ENCODE data around the gene GLIS1. TPM values are rescaled to one million over a fixed set of nuclear protein-coding genes. Genes with fewer than 3 reads are reported as not detected.

GLIS1 gene
- polyA plus RNA-seq, 1 donor (not counting 4 experiments of a cell fraction or from before 2014, with no cell fraction given) = not detected

GRCh38 chr1:53576866-53577760 is 161.9 kb downstream of the GLIS1 start:
- H4K20me1 ChIP-seq (ENCODE audit: control insufficient read depth, extremely low read depth, insufficient read depth, low read length) = no peaks in the 10 kb centered on the region
- no peak overlapping the region for H2AFZ ChIP-seq (ENCODE audit: control insufficient read depth, low read length)
- DNase-seq (ENCODE audit: low read depth, low spot score) = no peak
- no peak for FAIRE-seq
- no peak overlapping the region for H3K27ac ChIP-seq (ENCODE audit: control insufficient read depth, insufficient read depth, low read length)
- no peak overlapping the region for H3K4me2 ChIP-seq (ENCODE audit: control insufficient read depth, extremely low read depth, insufficient read depth, low read depth, low read length)
- H3K79me2 ChIP-seq (ENCODE audit: control insufficient read depth, insufficient read depth, low read length) = no peaks in the 10 kb centered on the region
- TF ChIP-seq, protein P1, sequence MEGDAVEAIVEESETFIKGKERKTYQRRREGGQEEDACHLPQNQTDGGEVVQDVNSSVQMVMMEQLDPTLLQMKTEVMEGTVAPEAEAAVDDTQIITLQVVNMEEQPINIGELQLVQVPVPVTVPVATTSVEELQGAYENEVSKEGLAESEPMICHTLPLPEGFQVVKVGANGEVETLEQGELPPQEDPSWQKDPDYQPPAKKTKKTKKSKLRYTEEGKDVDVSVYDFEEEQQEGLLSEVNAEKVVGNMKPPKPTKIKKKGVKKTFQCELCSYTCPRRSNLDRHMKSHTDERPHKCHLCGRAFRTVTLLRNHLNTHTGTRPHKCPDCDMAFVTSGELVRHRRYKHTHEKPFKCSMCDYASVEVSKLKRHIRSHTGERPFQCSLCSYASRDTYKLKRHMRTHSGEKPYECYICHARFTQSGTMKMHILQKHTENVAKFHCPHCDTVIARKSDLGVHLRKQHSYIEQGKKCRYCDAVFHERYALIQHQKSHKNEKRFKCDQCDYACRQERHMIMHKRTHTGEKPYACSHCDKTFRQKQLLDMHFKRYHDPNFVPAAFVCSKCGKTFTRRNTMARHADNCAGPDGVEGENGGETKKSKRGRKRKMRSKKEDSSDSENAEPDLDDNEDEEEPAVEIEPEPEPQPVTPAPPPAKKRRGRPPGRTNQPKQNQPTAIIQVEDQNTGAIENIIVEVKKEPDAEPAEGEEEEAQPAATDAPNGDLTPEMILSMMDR (optimal IDR thresholded peaks at IDR 0.05 in 1 of 3, IDR thresholded peaks at IDR 0.05 in 1 of 3, conservative IDR thresholded peaks at IDR 0.05 in 1 of 3; ENCODE audit: extremely low read depth in 1 of 3, insufficient read depth in 2 of 3, low read length in 3 of 3) = no peak
- no peak for TF ChIP-seq EZH2 (IDR thresholded peaks at IDR 0.05; ENCODE audit: low read length)
- H3K9me3 ChIP-seq (ENCODE audit: control insufficient read depth, low read depth, low read length) = no peaks in the 10 kb centered on the region
- H3K27me3 ChIP-seq (ENCODE audit: control insufficient read depth, extremely low read depth, insufficient read depth, low read length) = peaks cover 3% of the 10 kb centered on the region
- no peaks in the 10 kb centered on the region for H3K9me1 ChIP-seq (ENCODE audit: control insufficient read depth, extremely low read depth, insufficient read depth, low read length)
- dilution Hi-C loops (cut with MboI; ENCODE audit: extremely low pct_ligation_motif_present, low sequenced_read_pairs) = no loop called here
- H3K4me3 ChIP-seq (ENCODE audit: control insufficient read depth in 2 of 3, extremely low read depth in 1 of 3, insufficient read depth in 2 of 3, low read depth in 1 of 3, low read length in 3 of 3) = no peak overlapping the region
- H3K9ac ChIP-seq (ENCODE audit: control insufficient read depth, extremely low read depth, insufficient read depth, low read length) = no peak overlapping the region
- no peaks in the 10 kb centered on the region for H3K36me3 ChIP-seq (ENCODE audit: control insufficient read depth in 2 of 2, extremely low read depth in 1 of 2, insufficient read depth in 2 of 2, low read length in 2 of 2)
- H3K4me1 ChIP-seq (ENCODE audit: control insufficient read depth, extremely low read depth, insufficient read depth, low read length) = peaks cover 8% of the 10 kb centered on the region

- Histone ChIP-seq H3K4me3 (ENCODE audit: control insufficient read depth in 2 of 3, extremely low read depth in 1 of 3, insufficient read depth in 2 of 3, low read depth in 1 of 3, low read length in 3 of 3) (no peak overlapping the region), H3K27ac (ENCODE audit: control insufficient read depth, insufficient read depth, low read length) (no peak overlapping the region), H2AFZ (ENCODE audit: control insufficient read depth, low read length) (no peak overlapping the region), H3K27me3 (ENCODE audit: control insufficient read depth, extremely low read depth, insufficient read depth, low read length) (peaks cover 3% of the 10 kb centered on the region), H3K36me3 (ENCODE audit: control insufficient read depth in 2 of 2, extremely low read depth in 1 of 2, insufficient read depth in 2 of 2, low read length in 2 of 2) (no peaks in the 10 kb centered on the region), H3K4me1 (ENCODE audit: control insufficient read depth, extremely low read depth, insufficient read depth, low read length) (peaks cover 8% of the 10 kb centered on the region), H4K20me1 (ENCODE audit: control insufficient read depth, extremely low read depth, insufficient read depth, low read length) (no peaks in the 10 kb centered on the region), H3K79me2 (ENCODE audit: control insufficient read depth, insufficient read depth, low read length) (no peaks in the 10 kb centered on the region), H3K9me3 (ENCODE audit: control insufficient read depth, low read depth, low read length) (no peaks in the 10 kb centered on the region), H3K9me1 (ENCODE audit: control insufficient read depth, extremely low read depth, insufficient read depth, low read length) (no peaks in the 10 kb centered on the region), H3K9ac (ENCODE audit: control insufficient read depth, extremely low read depth, insufficient read depth, low read length) (no peak overlapping the region), H3K4me2 (ENCODE audit: control insufficient read depth, extremely low read depth, insufficient read depth, low read depth, low read length) (no peak overlapping the region)
- TF ChIP-seq EZH2 (IDR thresholded peaks at IDR 0.05; ENCODE audit: low read length) = no peak
- TF ChIP-seq, protein P1 (optimal IDR thresholded peaks at IDR 0.05 in 1 of 3, IDR thresholded peaks at IDR 0.05 in 1 of 3, conservative IDR thresholded peaks at IDR 0.05 in 1 of 3; ENCODE audit: extremely low read depth in 1 of 3, insufficient read depth in 2 of 3, low read length in 3 of 3) = no peak
- DNase-seq (ENCODE audit: low read depth, low spot score) = no peak
- dilution Hi-C loops (cut with MboI; ENCODE audit: extremely low pct_ligation_motif_present, low sequenced_read_pairs) = no loop called here
- no peak for FAIRE-seq
Observed at GRCh38 chr1:53576381-53576801, 162.6 kb downstream of the GLIS1 start.

Data from keratinocyte (primary cell).